AG10803 (cell line): Measurements from ENCODE around the gene NCEH1.
"Not testable (repeated sequence)": the region's sequence is repeated elsewhere in the genome, so short reads cannot be mapped to it uniquely, and the experiment has no call there.

Experiments
- DNase-seq: peaks from one replicate; pipeline ENCODE4 v3.0.0; 2010; ENCODE audit warnings: low read depth
- H3K4me3 ChIP-seq: 2 replicates; pipeline ENCODE4 v1.5.1; 2011; ENCODE audit warnings: mild to moderate bottlenecking, low read length, control low read depth
- CTCF ChIP-seq: conservative IDR thresholded peaks from 2 replicates; pipeline ENCODE4 v1.5.1; 2011; ENCODE audit warnings: mild to moderate bottlenecking, low read length, control low read depth, inconsistent platforms

NCEH1 gene

GRCh38 chr3:172749230-172749965 lies 38.5 kb upstream of the NCEH1 start:
- peak overlapping the region; percentile 68 for H3K4me3 ChIP-seq
- peak; percentile 99 for DNase-seq
- no peak for TF ChIP-seq CTCF

- H3K4me3 ChIP-seq: no peak overlapping the region
- no peak for TF ChIP-seq CTCF
- peak; percentile 43 for DNase-seq
Observed at GRCh38 chr3:172746475-172746874, 35.6 kb upstream of the NCEH1 start.

GRCh38 chr3:172739462-172739861 lies 28.6 kb upstream of the NCEH1 start:
- DNase-seq: no peak
- TF ChIP-seq CTCF: no peak
- no peak overlapping the region for H3K4me3 ChIP-seq

- no peak for TF ChIP-seq CTCF
- no peak for DNase-seq
- H3K4me3 ChIP-seq: no peak overlapping the region
Observed at GRCh38 chr3:172735014-172735413, 24.1 kb upstream of the NCEH1 start.

- H3K4me3 ChIP-seq: no peak overlapping the region
- TF ChIP-seq CTCF: no peak
- DNase-seq: no peak
Observed at GRCh38 chr3:172726380-172726779, 15.5 kb upstream of the NCEH1 start.

GRCh38 chr3:172722536-172723040 lies 11.7 kb upstream of the NCEH1 start:
- not testable (repeated sequence) for DNase-seq, H3K4me3 ChIP-seq

- DNase-seq: no peak
- H3K4me3 ChIP-seq: no peak overlapping the region
- TF ChIP-seq CTCF: peak; percentile 39
Observed at GRCh38 chr3:172717493-172718088, 6.7 kb upstream of the NCEH1 start.
